NCI-H1048 (cell line): ENCODE measurements around the gene PSMD8.
A peak's percentile ranks its signal among the peaks of the same experiment; 100 is the strongest.
"Not testable (repeated sequence)": the region's sequence is repeated elsewhere in the genome, so short reads cannot be mapped to it uniquely, and the experiment has no call there.

Experiments used
- DNase-seq: peaks from one replicate; lab custom pipeline; 2025; lab: John Stamatoyannopoulos, UW

PSMD8 gene

DNA sequence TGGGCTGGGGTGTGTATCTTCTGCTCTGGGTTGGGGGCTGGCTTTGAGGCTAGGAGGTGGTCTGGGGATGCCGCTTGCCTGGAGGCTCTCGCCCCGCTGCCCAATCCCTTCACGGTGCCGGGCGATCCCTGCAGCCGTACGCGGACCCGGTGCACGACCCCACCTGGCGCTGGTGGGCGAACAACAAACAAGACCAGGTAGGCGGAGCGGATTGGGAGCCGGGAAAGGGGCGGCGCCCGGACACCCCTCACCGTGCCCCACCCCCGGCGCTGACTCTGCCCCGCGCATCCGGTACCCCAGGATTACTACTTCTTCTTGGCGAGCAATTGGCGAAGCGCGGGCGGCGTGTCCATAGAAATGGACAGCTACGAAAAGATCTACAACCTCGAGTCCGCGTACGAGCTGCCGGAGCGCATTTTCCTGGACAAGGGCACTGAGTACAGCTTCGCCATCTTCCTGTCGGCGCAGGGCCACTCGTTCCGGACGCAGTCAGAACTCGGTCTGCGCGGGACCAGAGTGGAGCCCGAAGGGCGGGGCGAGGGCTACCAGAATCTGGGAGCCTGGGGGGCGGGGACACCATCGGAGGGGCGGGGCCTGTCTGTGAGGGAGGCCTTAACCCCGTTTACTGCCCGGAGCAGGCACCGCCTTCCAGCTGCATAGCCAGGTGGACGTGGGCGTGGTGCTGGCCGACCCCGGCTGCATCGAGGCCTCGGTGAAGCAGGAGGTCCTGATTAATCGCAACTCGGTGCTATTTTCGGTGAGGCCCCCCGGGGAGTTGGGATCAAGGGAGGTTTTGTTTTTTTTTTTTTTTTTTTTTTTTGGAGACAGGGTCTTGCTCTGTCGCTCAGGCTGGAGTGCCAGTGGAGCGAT, 12.1 kb upstream of the PSMD8 start:
- DNase-seq, result peak; percentile 65

DNA sequence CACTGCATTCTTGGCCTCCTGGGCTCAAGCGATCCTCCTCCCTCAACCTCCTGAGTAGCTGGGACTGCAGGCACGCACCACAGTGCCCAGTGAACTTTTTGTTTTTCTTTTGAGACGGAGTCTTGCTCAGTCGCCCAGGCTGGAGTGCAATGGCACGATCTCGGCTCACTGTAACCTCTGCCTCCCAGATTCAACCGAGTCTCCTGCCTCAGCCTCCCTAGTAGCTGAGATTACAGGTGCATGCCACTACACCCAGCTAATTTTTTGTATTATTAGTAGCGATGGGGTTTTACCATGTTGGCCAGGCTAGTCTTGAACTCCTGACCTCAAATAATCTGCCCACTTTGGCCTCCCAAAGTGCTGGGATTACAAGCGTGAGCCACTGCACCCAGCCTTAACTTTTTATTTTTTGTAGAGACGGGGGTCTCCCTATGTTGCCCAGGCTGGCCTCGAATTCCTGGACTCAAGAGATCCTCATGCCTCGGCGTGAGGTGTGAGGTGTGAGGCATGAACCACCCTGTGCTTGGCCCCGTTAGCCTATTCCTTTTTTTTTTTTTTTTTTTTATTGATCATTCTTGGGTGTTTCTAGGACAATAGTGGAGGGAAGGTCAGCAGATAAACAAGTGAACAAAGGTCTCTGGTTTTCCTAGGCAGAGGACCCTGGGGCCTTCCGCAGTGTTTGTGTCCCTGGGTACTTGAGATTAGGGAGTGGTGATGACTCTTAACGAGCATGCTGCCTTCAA, 11.3 kb upstream of the PSMD8 start:
- DNase-seq, result not testable (repeated sequence)

DNA sequence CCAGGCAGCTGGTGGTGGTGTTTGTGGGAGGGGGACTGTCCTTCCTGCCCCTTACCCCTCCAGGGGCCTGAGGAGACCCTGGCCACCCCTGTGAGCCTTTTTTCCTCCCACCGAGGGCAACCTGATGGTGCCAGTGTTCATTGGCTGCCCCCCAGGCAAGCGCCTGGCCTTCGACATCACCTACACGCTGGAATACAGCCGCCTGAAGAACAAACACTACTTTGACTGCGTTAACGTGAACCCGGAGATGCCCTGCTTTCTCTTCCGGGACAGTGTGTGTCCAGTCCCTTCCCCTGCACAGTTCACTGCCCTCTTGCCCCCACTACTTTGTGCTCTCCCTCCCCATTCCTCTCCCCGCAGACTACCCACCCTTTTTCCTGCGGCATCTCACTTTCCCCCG, 7.3 kb upstream of the PSMD8 start:
- no peak for DNase-seq

DNA sequence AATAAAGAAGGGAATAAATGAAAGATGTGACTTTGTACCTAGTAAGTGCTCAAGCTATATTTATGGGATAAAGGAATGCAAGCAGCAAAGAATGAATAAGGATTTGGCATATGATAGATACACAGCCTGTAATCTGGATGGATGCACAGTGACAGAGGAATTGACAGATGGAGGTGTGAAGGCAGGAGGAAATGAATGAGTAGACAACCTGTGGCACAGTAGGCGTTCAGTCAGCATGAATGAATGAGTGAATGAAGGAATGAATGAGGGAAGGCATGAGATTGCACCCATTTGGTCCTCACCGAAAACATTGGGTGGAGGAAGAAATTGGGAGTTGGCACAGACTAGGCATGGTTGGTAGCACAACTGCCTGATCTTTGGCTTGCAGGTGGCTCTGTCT, 4.8 kb upstream of the PSMD8 start:
- no peak for DNase-seq

DNA sequence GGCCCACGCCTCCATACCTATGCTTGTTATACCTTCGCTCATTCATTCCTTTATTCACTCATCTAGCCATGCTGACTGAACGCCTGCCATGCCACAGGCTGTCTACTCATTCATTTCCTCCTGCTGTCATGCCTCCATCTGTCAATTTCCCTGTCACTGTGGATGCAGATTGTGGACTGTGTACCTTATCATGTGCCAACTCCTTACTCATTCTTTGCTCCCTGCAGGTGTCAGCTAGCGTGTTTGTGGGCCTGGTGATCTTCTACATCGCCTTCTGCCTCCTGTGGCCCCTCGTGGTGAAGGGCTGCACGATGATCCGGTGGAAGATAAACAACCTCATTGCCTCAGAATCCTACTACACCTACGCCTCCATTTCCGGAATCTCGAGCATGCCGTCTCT, 4.1 kb upstream of the PSMD8 start:
- DNase-seq, result no peak

DNA sequence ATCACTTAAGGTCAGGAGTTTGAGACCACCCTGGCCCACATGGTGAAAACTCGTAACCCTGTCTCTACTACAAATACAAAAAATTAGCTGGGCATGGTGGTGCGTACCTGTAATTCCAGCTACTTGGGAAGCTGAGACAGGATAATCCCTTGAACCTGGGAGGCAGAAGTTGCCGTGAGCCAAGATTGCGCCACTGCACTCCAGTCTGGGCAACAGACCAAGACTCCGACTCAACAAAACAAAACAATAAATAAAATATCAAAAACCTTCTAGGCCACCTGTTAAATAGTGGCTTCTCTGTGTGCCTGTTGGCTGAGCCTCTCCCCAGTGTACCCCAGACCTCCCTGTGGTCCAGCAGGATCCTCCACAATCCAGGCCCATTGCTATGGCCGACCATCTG, 3.3 kb upstream of the PSMD8 start:
- DNase-seq, result no peak

DNA sequence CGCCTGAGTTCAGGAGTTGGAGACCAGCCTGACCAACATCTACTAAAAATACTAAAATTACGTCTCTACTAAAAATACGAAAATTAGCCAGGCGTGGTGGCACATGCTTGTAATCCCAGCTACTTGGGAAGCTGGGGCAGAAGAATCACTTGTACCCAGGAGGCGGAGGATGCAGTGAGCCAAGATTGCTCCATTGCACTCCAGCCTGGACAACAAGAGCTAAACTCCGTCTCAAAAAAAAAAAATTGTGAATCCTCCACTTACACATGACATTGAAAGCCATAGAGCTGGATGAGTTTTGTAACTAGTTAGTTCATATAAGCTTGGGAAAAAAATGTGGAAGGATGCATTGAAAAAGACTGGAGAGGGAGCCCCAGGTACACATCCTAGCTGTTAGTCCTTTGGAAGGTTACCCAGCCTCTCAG, 452 bp upstream of the PSMD8 start:
- DNase-seq, result no peak

DNA sequence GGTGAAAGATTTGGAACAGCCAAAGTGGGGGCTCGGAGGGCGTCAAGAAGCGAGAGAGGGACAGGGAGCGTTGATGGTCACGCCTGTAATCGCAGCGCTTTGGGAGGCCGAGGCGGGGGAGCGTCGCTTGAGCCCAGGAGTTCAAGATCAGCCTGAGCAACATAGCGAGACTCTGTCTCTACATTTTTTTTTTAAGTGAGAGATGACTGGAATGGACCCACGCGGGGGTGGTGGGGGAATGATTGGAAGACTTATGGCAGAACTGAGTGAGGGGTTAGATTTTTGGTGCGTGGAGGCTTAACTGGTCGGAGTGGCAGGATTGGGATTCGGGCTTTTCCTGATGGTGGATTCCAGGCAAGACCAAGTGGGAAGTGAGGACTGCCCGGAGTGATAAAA, 725 bp downstream of the PSMD8 start:
- DNase-seq, result no peak

DNA sequence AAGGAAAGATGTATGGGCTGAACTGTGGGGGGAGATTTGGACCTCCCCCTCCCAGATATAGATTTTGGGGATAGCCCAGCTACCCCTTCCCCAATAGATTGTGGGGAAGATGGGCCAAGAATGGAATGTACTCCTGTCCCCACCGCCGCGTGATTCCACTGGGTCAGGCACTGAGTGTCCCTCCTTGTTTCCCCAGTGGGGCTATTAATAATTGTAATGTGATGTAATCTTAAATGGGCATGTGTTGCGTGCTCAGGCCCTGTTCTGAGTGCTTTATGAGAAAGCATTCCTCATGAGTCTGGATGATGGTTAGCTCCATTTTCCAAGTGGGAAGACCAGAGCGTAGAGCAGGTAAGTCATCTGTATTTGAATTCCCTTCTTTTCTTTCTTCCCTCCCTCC, 1.4 kb downstream of the PSMD8 start:
- no peak for DNase-seq

DNA sequence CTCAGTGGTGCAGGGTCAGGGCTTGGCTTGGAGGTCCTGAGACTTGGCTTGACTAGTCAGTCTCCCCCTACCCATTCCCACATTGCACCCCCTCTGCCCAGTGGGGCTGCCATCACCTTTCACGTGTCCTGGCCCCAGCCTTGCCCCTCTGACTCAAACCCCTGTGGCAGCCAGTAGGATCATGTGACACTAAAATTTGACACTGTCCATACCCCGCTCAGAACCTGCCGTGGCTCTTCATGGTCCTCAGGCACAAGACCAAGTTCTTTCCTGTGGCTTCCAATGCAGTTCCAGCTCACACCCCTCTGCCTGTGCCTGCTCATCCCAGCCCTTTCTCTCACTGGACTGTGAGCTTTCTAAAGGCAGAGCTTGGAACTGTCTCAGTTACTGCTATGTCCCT, 2.2 kb downstream of the PSMD8 start:
- DNase-seq, result no peak

DNA sequence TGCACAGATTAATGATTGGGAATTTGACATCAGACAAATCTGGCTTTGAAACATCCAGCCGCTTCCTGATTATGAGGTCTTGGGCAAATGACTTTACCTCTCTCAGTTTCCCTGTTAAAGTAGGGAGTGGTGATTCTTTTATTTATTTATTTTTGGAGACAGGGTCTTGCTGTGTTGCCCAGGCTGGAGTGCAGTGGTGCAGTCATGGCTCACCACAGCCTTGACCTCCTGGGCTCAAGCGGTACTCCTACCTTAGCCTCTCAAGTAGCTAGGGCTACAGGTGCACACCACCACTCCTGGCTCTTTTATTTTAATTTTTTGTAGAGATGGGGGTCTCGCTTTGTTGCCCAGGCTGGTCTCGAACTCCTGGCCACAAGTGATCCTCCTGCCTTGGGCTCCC, 2.7 kb downstream of the PSMD8 start:
- no peak for DNase-seq

DNA sequence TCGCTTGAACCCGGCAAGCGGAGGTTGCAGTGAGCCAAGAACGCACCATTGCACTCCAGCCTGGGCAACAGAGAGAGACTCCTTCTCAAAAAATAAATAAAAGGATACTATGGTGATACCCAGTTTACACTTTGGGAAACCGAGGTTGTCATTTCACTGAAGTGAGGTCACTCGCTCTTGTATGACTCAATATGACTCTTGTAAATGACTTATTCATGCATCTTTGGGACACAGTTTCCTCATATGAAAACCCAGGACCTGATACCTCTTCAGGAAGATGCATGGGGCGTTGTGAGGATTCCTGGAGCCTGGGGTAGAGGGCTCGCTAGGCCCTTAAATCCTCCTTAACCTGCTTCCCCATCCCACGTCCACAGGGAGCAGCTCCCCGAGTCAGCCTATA, 4.5 kb downstream of the PSMD8 start:
- no peak for DNase-seq

DNA sequence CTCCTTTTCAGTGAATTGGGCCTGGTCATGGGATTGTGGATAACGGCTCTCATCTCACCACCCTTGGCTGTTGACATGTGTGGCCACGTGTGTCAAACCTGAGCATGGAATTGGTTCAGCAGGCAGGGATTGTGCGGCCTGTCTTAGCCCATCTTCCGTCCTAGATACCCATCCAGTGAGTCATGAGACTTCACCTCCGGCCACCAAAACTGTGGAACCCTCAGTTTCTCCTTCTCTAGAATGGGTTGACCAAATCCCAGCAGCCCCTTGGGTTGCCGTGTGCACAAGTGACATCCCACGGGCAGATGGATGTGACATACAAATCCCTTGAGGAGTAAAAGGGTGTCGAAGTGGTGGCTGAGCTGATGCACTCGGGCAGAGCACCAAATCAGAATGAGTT, 6.8 kb downstream of the PSMD8 start:
- DNase-seq, result no peak

DNA sequence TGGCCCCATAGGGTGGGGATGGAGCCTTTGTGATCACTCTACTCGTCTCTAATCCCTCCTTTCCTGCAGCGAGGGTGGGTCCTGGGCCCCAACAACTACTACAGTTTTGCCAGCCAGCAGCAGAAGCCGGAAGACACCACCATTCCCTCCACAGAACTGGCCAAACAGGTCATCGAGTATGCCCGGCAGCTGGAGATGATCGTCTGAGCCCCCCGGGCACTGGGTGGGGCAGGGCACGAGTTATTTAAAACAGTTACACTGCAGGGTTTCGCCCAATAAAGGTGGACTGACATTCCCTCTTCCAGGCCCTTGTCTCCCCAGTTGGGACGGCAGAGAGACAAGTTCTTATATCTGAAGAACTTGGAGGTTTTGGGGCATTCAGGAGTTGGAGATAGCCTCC, 8.8 kb downstream of the PSMD8 start:
- DNase-seq, result no peak

DNA sequence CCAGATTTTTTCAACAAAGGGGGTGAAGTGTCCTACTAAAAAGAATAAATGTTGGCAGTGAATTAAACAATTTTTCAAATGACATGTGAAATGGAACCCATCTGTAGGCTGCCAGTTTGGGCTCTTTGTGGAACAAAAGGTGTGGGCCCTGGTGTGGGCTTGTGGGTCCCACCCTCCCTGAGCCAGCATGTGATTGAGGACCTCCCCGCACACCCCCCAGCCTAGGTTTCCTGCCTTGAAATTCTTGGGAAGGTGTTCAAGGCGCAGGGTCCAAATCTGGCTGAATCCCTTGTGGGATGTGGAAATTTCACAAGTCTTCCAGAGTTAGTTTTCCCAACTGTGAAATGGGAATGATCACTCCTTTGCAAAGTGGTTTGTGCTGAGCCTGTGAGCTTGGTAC, 9.4 kb downstream of the PSMD8 start:
- no peak for DNase-seq

DNA sequence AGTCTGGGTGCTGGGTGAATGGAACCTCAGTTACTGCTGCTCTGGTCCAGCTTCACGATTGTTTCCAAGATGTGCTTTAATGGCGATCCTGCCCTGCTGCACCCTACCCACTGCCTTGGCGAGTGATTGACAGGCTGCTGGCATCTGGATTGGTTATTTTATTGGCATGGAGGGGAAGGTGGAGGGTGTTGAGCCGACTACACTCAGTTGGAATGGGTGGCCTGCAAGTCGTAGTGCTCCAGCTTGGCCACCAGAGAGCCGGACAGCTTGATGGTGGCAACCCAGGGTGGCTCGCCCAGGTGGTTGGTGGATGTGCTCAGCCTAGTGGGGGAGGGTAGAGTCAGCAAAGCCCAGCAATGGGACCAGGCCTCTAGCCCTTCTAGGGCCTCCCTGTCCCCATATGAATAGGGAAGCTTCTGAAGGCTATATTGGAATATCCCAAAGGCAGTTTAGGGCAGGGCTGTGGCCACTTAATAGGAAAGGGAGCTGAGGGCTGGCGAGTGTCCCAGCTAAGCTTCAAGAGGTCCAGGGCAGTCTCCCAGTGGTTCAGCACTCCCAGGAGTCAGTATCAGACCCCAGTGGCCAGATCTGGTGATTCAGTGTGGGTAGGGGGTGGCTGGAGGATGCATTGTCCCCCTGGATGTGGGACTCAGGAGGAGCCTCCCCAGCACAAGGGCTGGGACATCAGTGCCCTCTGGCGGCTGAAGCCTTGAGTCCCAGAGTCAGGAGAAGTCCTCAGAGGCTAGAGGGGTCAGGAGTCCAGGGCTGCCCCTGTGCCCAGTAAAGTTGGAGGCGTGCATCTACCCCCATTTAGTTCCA, 10.0 kb downstream of the PSMD8 start:
- no peak for DNase-seq

DNA sequence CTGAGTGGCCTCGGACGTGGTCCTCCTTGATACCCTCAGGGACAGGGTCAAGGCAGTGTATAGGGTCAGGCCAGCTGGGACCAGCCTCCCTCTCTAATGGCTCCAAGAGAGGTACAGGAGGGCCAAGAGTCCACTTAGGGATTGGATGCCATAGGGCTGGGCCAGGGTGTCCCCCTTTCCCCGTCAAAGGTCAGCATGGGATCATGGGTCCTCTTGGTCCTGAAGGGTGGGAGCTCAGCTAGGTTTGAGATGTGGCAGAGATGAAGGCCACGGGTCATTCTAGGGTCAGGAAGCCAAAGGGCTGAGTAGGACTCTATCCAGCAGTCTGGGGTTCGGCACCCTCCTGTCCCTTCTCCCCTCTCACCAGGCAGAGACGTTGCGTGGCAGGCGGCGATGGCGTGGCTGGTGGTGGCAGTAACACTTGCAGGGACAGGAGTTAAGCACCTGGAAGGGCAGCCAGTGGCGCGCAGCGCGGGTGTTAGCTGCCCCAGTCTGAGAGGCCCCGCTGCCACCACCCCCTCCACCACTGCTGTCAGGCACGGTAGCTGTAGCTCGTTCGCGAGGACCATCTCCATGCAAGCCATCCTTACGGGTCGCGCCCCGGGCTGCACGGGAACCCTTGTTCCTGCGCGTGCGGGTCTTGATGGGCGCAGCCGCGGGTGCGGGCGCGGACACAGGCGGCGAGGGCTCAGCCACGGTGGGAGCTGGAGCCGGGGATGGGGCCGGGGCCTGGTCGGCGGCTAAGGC, 10.9 kb downstream of the PSMD8 start:
- no peak for DNase-seq

DNA sequence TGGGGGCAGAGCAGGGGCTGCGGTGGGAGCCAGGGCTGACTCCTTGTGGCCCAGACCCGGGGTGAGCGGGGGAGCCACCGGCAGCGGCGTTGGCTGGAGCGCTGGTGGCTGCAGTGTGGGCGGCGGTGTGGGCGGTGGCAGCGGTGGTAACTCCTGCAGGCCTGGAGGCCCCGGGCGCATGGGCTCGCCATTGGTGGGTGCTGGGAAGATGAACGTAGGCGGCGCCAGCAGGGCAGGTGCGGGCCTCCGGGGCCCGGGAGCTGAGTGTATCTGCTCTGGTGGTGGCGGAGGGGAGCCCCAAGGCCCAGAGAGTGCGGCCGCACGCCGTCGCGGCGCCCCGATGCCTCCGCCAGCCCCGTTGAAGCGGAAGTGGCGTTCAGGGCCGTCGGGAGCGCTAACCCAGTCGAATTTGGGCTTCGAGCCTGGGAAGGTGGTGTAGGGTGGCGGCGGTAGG, 11.5 kb downstream of the PSMD8 start:
- DNase-seq, result no peak

DNA sequence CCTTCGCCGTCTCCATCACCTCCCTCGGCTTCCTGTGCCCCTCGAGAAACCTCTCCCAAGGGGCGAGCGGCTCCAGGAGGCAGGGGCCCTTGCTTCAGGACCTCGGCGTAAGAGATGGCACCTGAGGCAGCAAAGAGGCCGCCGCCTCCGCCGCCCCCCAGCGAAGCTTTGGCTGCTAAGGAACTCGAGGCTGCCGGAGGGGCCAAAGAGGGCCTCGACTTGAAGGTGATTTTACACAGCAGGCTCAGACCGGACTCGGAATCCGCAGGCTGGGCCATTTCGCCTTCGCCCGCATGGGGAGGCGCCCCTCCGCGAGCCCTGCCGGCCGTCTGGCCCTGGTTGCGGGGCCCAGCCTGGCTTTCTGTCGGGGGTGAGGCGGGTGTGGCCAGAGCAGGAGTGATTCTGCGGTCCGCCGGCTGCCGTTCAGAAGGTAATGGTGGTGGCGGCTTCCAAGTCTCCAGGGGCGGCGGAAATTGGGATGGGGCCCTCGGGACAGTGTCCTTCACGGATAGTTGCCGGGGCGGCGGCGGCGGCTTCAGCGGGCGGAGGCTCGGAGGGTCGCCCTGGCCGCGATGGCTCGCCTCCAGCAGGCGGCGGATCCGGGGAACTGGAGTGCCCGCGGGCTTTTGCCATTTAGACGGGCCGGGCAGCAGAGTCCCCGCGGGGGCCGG, 12.1 kb downstream of the PSMD8 start:
- DNase-seq, result no peak

DNA sequence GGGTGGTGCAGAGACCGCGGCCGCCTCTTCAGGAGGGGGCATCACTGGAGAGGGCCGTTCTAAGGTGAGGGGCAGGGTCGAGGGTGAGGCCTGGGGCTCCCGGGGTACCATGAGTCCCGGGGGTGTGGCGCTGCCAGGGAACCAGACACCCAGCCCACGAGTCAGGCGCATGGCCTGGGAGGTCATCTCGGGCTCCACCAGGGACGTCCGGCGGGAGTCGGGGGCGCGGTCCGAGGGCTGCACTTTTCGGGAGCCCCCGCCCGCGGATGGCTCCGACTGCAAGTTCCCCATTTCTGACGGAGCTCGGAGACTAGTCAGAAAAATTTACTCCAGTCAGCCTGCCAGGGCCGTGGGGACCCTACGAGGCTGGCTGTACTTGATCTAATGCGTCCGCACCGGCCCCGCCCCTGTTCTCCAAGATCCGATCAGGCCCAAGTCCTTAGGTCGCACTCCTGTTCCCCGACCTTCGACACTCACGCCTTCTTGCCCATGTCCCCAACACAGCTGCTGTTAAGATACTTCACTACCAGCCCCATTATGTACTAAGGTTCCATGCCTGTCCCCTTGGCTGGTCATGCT, 12.7 kb downstream of the PSMD8 start:
- no peak for DNase-seq
